GM13976 (cell line): ENCODE results near the gene SMG7.
"Not testable (repeated sequence)": the region's sequence is repeated elsewhere in the genome, so short reads cannot be mapped to it uniquely, and the experiment has no call there.

Experiments used
- DNase-seq: peaks from one replicate; pipeline ENCODE4 v3.0.0; 2012; ENCODE audit warnings: low spot score
- CTCF ChIP-seq: IDR thresholded peaks from 2 replicates; pipeline ENCODE4 v1.5.1; 2012; ENCODE audit warnings: borderline replicate concordance, mild to moderate bottlenecking; ENCODE audit not compliant: insufficient read depth; ENCODE audit errors: extremely low read depth, missing control alignments, control extremely low read depth
- in situ Hi-C: fragments of 300-500 bp; cut with MboI; formaldehyde crosslinking; loops from one replicate; pipeline ENCODE4 v1.12.0; 2022; ENCODE audit warnings: low sequenced_read_pairs, mixed read lengths, inconsistent platforms; ENCODE audit not compliant: unreplicated experiment

SMG7 gene

GRCh38 chr1:183472488-183473216, at the start of gene SMG7:
SMG7 (plus strand) TSS chr1:183472499; CDS start chr1:183472621, 122 bp downstream.
- DNase-seq, result no peak
- in situ Hi-C loops, result no loop called here
- peak; percentile 3 for TF ChIP-seq CTCF

GRCh38 chr1:183423541-183423940, 48.8 kb upstream of the SMG7 start:
- DNase-seq, result no peak
- in situ Hi-C loops, result no loop called here
- no peak for TF ChIP-seq CTCF

- no peak for DNase-seq
- in situ Hi-C loops, result no loop called here
- no peak for TF ChIP-seq CTCF
These were observed 47.6 kb upstream of the SMG7 start for GRCh38 chr1:183424691-183425090.

GRCh38 chr1:183427591-183427990, 44.7 kb upstream of the SMG7 start:
- in situ Hi-C loops, DNase-seq: not testable (repeated sequence)

GRCh38 chr1:183431840-183432547, 40.3 kb upstream of the SMG7 start:
- no peak for DNase-seq
- TF ChIP-seq CTCF, result no peak
- in situ Hi-C loops, result no loop called here

GRCh38 chr1:183432548-183432875, 39.8 kb upstream of the SMG7 start:
- no peak for TF ChIP-seq CTCF

GRCh38 chr1:183433703-183434102, 38.6 kb upstream of the SMG7 start:
- TF ChIP-seq CTCF, result no peak
- no peak for DNase-seq
- in situ Hi-C loops, result no loop called here

More at GRCh38 chr1:183432548-183432875, 39.8 kb upstream of the SMG7 start:
- in situ Hi-C loops, result no loop called here
- no peak for DNase-seq
